ENCODE results near the gene SLC30A3. TPM values are rescaled to one million over a fixed set of nuclear protein-coding genes. Genes with fewer than 3 reads are reported as not detected.

Gene SLC30A3
- total and polyA plus RNA-seq, 12 donors = 4.3 to 35.8 (median 10.4) TPM

DNA sequence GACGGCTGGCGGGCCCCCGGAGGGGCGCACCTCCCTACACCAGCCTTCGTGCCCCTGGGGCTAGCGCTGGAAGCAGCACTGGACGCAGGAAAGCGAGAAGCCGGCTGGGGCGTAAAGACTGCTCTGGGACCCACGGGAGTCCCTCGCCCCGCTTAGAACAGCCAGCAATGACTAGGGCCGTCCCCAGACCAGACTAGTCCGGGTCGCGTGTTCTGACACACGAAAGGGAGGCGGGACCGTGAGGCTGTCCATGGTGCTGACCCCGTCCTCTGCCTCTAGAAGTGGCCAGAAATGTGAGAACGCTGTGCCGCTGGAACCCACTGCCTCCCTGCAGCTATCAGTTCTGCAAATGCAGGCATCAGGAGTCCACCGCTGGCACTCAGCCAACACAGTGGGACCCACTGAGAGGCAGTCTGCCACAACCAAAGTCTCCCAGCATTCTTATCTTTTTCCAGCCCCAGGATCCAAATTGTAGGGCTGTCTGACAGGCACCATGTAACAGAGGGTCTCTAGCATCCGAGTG is 45.6 kb upstream of the SLC30A3 start, which contains the start of gene UCN:
UCN (minus strand) TSS at position 87 of the 523 bp plus-strand sequence. CDS start 550 bp downstream, outside the sequence.
- ATAC-seq (peak; percentile 20 to 60 (median 44)), DNase-seq (peak; percentile 44 to 59)
- intact Hi-C loops (cut with DNase I) = loop anchor here in 4 of 10 donors (5.0 to 10.0 kb wide), 3 partner anchors 46 to 214 kb away; partner anchors contain the start of gene SLC30A3 (in 1 of the 4)
- H3K27me3 ChIP-seq = peaks cover 0 to 43% (median 38%) of the 10 kb centered on the region in 7 donors
- peaks cover 0 to 78% (median 6%) of the 10 kb centered on the region in 9 donors for H3K36me3 ChIP-seq
- H3K9me3 ChIP-seq = no peaks in the 10 kb centered on the region
- peak within 1 kb of the TSS in 1 of 10 donors; percentile 41 for H3K27ac ChIP-seq
- no peak for TF ChIP-seq CTCF (IDR thresholded peaks at IDR 0.05)
- peaks cover 6 to 30% (median 17%) of the 10 kb centered on the region in 9 donors for H3K4me1 ChIP-seq
- no peak within 1 kb of the TSS for H3K4me3 ChIP-seq
- 30 to 34% methylated on average over 25 of the region's 25 CpGs for WGBS, 2 donors

DNA sequence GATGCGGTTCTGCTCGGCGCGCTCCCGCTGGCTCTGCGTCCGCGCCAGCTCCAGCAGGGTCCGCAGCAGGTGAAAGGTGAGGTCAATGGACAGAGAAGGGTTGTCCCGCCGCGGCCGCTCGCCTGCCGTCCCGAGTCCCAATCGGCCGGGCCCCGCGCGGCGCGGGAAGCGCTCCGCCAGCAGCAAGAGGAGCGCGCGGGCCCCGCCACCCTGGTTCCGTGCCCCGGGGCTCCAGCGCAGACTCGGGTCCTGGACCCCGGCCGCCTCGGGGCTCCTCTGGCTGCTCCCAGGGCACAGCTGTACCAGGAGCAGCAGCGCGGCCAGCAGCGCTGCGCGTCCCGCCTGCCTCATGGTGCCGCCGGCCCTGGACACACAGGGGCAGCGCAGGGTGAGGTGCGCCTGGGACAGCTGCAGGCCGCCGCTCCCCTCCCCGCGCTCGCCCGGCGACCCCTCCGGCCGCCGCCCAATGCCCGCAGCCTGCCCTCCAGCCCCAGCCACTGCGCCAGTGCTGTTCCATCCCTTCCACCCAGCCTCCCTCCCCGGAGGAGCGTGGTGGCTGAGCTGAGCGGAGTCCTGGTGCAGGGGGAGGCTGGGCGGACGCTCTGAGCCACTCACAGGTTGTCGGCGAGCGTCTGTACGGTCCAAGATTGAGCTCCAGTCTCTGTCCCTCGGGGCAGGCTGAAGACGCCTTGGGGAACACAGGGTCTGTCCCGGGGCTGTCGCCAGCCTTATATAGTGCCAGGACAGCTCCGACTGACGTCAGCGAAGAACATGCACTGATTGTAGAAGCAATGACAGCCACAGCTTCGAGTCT is 44.9 kb upstream of the SLC30A3 start:
- Histone ChIP-seq H3K4me3 (no peak overlapping the region), H3K36me3 (peaks cover 0 to 77% (median 6%) of the 10 kb centered on the region in 9 donors), H3K9me3 (no peaks in the 10 kb centered on the region), H3K4me1 (peaks cover 6 to 37% (median 23%) of the 10 kb centered on the region in 9 donors), H3K27me3 (peaks cover 0 to 43% (median 38%) of the 10 kb centered on the region in 7 donors), H3K27ac (peak overlapping the region in 1 of 10 donors; percentile 41)
- no peak for TF ChIP-seq CTCF (IDR thresholded peaks at IDR 0.05)
- intact Hi-C loops (cut with DNase I) = loop anchor here in 4 of 10 donors (5.0 to 10.0 kb wide), 3 partner anchors 45 to 213 kb away; partner anchors contain the start of gene SLC30A3 (in 1 of the 4)
- ATAC-seq = peak; percentile 3 to 29 (median 10)
- DNase-seq = peak in 1 of 2 donors; percentile 21
- 27 to 28% methylated on average over 73 to 75 of the region's 75 CpGs for WGBS, 2 donors

DNA sequence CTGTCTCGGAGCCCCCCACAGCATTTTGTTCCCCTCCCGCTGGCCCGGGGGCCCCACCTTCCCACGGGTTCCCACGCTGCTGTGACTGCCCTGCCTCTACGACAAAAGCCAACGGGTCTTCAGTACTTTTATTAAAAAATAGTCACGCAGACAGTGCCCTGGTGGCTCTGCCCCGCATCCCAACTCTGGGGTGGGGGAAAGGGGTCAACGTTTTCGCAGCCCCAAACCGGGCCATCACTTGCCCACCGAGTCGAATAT is 44.4 kb upstream of the SLC30A3 start:
- no peak for ATAC-seq
- no peak for TF ChIP-seq CTCF (IDR thresholded peaks at IDR 0.05)
- no peak overlapping the region for H3K4me3 ChIP-seq
- intact Hi-C loops (cut with DNase I) = loop anchor here in 4 of 10 donors (5.0 to 10.0 kb wide), 3 partner anchors 45 to 212 kb away; partner anchors contain the start of gene SLC30A3 (in 1 of the 4)
- WGBS, 2 donors = 35 to 43% methylated on average over 14 of the region's 14 CpGs
- no peak overlapping the region for H3K27ac ChIP-seq
- H3K4me1 ChIP-seq = peaks cover 6 to 38% (median 23%) of the 10 kb centered on the region in 9 donors
- H3K9me3 ChIP-seq = no peaks in the 10 kb centered on the region
- H3K36me3 ChIP-seq = peaks cover 0 to 75% (median 6%) of the 10 kb centered on the region in 9 donors
- peaks cover 0 to 43% (median 38%) of the 10 kb centered on the region in 7 donors for H3K27me3 ChIP-seq
- DNase-seq = no peak

DNA sequence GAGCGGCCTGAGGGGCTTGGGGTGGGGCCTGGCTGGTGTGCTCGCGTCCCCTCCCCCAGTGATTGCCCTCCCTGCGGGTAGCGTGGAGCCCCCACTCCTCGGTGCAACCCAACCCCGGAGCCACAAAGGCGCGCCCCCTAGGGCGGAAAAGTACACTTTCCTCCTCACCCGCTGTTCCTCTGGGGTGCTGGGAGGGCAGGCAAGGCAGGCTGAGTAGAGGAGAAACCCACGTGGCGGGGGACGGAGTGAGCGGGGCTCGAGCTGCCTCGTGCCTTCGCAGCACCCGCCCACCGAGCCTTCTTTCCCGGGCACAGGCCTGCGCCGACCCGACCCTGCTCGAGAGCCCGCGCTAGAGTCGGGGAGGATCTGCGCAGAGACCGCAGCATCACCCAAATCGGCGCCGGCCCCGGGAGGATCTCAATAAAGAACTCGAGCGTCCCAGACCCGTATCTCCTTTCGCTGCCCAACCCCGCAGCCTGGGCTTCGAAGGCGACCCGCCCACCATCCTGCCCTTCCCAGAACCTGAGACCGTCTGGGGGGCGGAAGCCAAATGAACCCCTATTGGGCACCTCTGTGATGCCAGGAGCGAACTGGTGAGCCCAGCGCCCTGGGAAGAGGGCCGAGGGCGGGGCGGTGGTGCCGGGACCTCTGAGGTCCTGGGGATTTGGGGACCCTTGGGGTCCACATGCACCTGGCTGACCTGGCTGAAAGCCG is 43.9 kb upstream of the SLC30A3 start:
- Histone ChIP-seq H3K4me1 (peaks cover 6 to 38% (median 23%) of the 10 kb centered on the region in 9 donors), H3K4me3 (peak overlapping the region in 1 of 10 donors; percentile 12), H3K27ac (no peak overlapping the region), H3K9me3 (no peaks in the 10 kb centered on the region), H3K36me3 (peaks cover 0 to 73% (median 6%) of the 10 kb centered on the region in 9 donors), H3K27me3 (peaks cover 0 to 43% (median 38%) of the 10 kb centered on the region in 7 donors)
- peak in 1 of 8 donors; percentile 28 for ATAC-seq
- intact Hi-C loops (cut with DNase I) = loop anchor here in 4 of 10 donors (5.0 to 10.0 kb wide), 3 partner anchors 44 to 212 kb away; partner anchors contain the start of gene SLC30A3 (in 1 of the 4)
- 23 to 39% methylated on average over 51 of the region's 51 CpGs for WGBS, 2 donors
- no peak for DNase-seq
- no peak for TF ChIP-seq CTCF (IDR thresholded peaks at IDR 0.05)
